ENCODE results near the gene ZNF442. TPM values are rescaled to one million over a fixed set of nuclear protein-coding genes. Genes with fewer than 3 reads are reported as not detected.
"Not testable (repeated sequence)": the region's sequence is repeated elsewhere in the genome, so short reads cannot be mapped to it uniquely, and the experiment has no call there.

ZNF442 gene
- total and polyA plus RNA-seq, 3 experiments from 2014 or later: 1.1 to 2.5 (median 2.2) TPM

GRCh38 chr19:12379732-12380443, 14.4 kb upstream of the ZNF442 start:
- Mint-ChIP-seq H3K27me3 (no peaks in the 10 kb centered on the region), H3K27ac (no peak overlapping the region), H3K9me3 (peaks cover 39 to 79% (median 68%) of the 10 kb centered on the region in 5 donors), H3K36me3 (peaks cover 12 to 67% (median 45%) of the 10 kb centered on the region in 3 donors), H3K4me3 (no peak overlapping the region), H3K4me1 (no peaks in the 10 kb centered on the region)
- Histone ChIP-seq H3K4me1 (ENCODE audit: insufficient read depth, low read length) (no peaks in the 10 kb centered on the region), H3K27me3 (ENCODE audit: insufficient read depth, low read length, poor library complexity, severe bottlenecking) (no peaks in the 10 kb centered on the region), H3K27ac (ENCODE audit: low read depth, low read length) (no peak overlapping the region), H3K9me3 (ENCODE audit: low read length) (peaks cover 23% of the 10 kb centered on the region), H3K36me3 (ENCODE audit: insufficient read depth, low read length) (peaks cover 5% of the 10 kb centered on the region), H3K4me3 (ENCODE audit: low read length) (no peak overlapping the region)
- DNase-seq: no peak
- ChIA-PET CTCF (no interaction called here), POLR2A (no interaction called here)

DNA sequence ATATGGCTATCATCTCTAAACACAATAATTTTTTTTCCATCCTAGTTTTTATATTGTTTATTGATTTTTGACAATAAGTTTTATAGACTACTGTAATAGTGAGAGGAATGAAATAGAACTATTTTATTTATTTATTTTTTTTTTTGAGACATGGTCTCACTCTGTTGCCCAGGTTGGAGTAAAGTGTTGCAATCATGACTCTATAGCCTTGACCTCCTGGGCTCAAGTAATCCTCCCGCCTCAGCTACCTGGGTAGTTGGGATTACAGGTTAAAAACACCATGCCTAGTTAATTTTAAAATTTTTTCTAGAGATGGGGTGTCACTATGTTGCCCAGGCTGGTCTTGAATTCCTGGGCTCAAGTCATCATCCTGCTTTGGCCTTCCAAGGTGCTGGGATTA, 8.5 kb upstream of the ZNF442 start:
- H3K27ac Mint-ChIP-seq: no peak overlapping the region
- H3K36me3 Mint-ChIP-seq: peaks cover 2 to 30% (median 4%) of the 10 kb centered on the region in 3 donors
- no peak overlapping the region for H3K4me3 Mint-ChIP-seq
- H3K4me1 Mint-ChIP-seq: no peaks in the 10 kb centered on the region
- H3K9me3 Mint-ChIP-seq: peaks cover 19 to 42% (median 32%) of the 10 kb centered on the region in 5 donors
- ChIA-PET CTCF (no interaction called here), POLR2A (interaction anchor here (0.6 kb wide), 1 partner anchor 11 kb away, joined by 6 read pairs; no protein-coding TSS in a partner anchor)
- peaks cover 5% of the 10 kb centered on the region for H3K9me3 ChIP-seq (ENCODE audit: low read length)
- no peaks in the 10 kb centered on the region for H3K27me3 ChIP-seq (ENCODE audit: insufficient read depth, low read length, poor library complexity, severe bottlenecking)
- H3K4me1 ChIP-seq (ENCODE audit: insufficient read depth, low read length): no peaks in the 10 kb centered on the region
- DNase-seq: no peak
- H3K27ac ChIP-seq (ENCODE audit: low read depth, low read length): no peak overlapping the region
- H3K36me3 ChIP-seq (ENCODE audit: insufficient read depth, low read length): no peaks in the 10 kb centered on the region
- H3K27me3 Mint-ChIP-seq: no peaks in the 10 kb centered on the region
- H3K4me3 ChIP-seq (ENCODE audit: low read length): no peak overlapping the region

DNA sequence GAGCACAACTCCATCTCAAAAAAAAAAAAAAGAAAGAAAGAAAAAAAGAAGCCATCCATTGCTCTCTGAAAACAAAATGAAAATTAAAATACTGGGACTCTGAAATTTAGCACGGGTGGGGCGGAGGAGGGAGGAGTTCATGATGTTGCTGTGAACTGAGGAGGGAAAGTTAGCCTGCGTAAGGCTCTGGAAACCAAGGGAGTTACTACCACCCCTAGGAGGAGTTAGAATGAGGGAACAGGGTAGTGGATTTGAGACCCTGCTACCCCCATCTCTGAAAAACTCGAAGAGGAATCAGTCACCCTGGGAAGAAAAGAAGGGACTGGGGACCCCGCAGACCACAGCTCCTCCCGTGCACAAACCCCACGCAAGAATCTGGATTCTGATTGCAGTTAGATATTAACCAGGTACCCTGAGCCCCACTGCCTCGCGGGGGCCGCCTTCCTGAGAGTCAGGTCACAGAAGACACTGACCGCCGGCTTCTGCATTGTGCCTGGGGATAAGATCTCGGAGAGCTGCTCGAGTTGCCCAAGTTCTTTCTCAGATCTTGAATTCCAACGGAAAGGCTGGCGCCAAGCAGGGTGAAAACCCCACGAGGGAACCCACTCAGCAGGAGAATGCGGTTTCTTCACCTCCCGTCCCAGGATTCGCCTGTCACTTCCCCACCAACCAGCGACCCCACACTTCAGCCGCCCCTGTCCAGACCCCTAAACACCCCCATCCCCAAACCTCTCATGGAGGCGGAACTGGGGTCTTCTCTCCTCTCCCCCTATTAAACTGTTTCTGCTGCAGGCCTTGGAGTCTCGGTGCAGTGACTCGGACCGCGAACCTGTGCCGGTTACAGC, 870 bp downstream of the ZNF442 start:
- H3K36me3 ChIP-seq (ENCODE audit: insufficient read depth, low read length): no peaks in the 10 kb centered on the region
- H3K9me3 ChIP-seq (ENCODE audit: low read length): no peaks in the 10 kb centered on the region
- peak overlapping the region; percentile 87 to 96 (median 94) for H3K4me3 Mint-ChIP-seq
- peak overlapping the region in 6 of 8 donors; percentile 50 to 88 (median 74) for H3K27ac Mint-ChIP-seq
- peak in 2 of 5 donors; percentile 0 to 7 for DNase-seq
- CTCF ChIA-PET: interaction anchor here (0.9 to 1.2 kb wide), 3 partner anchors 31 to 440 kb away, joined by 3 to 6 read pairs (median 3); partner anchors contain the start of genes ZNF136, ZNF563 and ZNF700
- H3K4me1 Mint-ChIP-seq: peaks cover 21 to 25% (median 22%) of the 10 kb centered on the region in 3 donors
- no peaks in the 10 kb centered on the region for H3K27me3 ChIP-seq (ENCODE audit: insufficient read depth, low read length, poor library complexity, severe bottlenecking)
- H3K4me3 ChIP-seq (ENCODE audit: low read length): peak overlapping the region; percentile 63
- H3K27me3 Mint-ChIP-seq: no peaks in the 10 kb centered on the region
- H3K36me3 Mint-ChIP-seq: peaks cover 0 to 8% (median 6%) of the 10 kb centered on the region in 3 donors
- peak overlapping the region; percentile 69 for H3K27ac ChIP-seq (ENCODE audit: low read depth, low read length)
- H3K9me3 Mint-ChIP-seq: peaks cover 0 to 6% (median 1%) of the 10 kb centered on the region in 5 donors
- peaks cover 11% of the 10 kb centered on the region for H3K4me1 ChIP-seq (ENCODE audit: insufficient read depth, low read length)
- POLR2A ChIA-PET: interaction anchor here (0.5 to 2.0 kb wide), 6 partner anchors 32 to 441 kb away, joined by 3 to 18 read pairs (median 3); partner anchors contain the start of gene ZNF563

DNA sequence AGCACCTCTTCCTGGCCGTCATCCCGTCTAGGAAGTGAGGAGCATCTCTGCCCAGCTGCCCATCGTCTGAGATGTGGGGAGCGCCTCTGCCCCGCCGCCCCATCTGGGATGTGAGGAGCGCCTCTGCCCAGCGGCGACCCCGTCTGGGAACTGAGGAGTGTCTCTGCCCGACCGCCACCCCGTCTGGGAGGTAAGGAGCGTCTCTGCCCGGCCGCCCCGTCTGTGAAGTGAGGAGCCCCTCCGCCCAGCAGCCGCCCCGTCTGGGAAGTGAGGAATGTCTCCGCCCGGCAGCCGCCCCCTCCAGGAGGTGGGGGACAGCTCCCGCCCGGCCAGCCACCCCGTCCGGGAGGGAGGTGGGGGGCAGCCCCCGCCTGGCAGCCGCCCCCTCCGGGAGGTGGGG, 3.2 kb downstream of the ZNF442 start:
- H3K27ac ChIP-seq (ENCODE audit: low read depth, low read length); H3K9me3 ChIP-seq (ENCODE audit: low read length); H3K27ac Mint-ChIP-seq; H3K4me3 ChIP-seq (ENCODE audit: low read length); H3K27me3 ChIP-seq (ENCODE audit: insufficient read depth, low read length, poor library complexity, severe bottlenecking); H3K36me3 ChIP-seq (ENCODE audit: insufficient read depth, low read length); POLR2A ChIA-PET; CTCF ChIA-PET; H3K27me3 Mint-ChIP-seq; DNase-seq: not testable (repeated sequence)
- peaks cover 21 to 25% (median 22%) of the 10 kb centered on the region in 3 donors for H3K4me1 Mint-ChIP-seq
- H3K9me3 Mint-ChIP-seq: peaks cover 0 to 21% (median 4%) of the 10 kb centered on the region in 5 donors
- H3K4me3 Mint-ChIP-seq: peak overlapping the region in 1 of 7 donors; percentile 6
- peaks cover 1 to 24% (median 6%) of the 10 kb centered on the region in 3 donors for H3K36me3 Mint-ChIP-seq
- H3K4me1 ChIP-seq (ENCODE audit: insufficient read depth, low read length): peaks cover 11% of the 10 kb centered on the region

DNA sequence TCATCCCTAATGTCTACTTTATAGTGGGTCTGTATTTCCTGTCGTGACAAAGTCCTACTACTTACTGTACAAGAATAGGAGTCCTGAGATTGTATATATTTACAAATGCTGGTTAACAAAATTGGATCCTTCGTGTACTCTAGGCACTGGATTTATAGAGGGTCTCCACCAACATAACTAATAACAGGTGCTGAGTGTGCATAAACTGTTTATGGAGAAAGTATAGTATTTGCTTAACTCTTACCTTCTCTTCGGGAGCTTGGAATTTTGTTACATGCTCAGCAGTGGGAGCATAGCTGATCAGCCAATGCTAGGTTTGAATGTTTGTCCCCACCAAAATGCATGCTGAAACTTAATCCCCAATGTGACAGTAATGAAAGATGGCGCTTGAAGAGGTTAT, 12.1 kb downstream of the ZNF442 start:
- Mint-ChIP-seq H3K27ac (no peak overlapping the region), H3K27me3 (no peaks in the 10 kb centered on the region), H3K9me3 (peaks cover 34 to 86% (median 62%) of the 10 kb centered on the region in 5 donors), H3K36me3 (peaks cover 16 to 74% (median 50%) of the 10 kb centered on the region in 3 donors), H3K4me3 (no peak overlapping the region), H3K4me1 (no peaks in the 10 kb centered on the region)
- H3K36me3 ChIP-seq (ENCODE audit: insufficient read depth, low read length): peaks cover 5% of the 10 kb centered on the region
- no peaks in the 10 kb centered on the region for H3K4me1 ChIP-seq (ENCODE audit: insufficient read depth, low read length)
- no peak overlapping the region for H3K4me3 ChIP-seq (ENCODE audit: low read length)
- no peak for DNase-seq
- no peaks in the 10 kb centered on the region for H3K27me3 ChIP-seq (ENCODE audit: insufficient read depth, low read length, poor library complexity, severe bottlenecking)
- POLR2A ChIA-PET: no interaction called here
- peaks cover 31% of the 10 kb centered on the region for H3K9me3 ChIP-seq (ENCODE audit: low read length)
- no peak overlapping the region for H3K27ac ChIP-seq (ENCODE audit: low read depth, low read length)
- CTCF ChIA-PET: no interaction called here

DNA sequence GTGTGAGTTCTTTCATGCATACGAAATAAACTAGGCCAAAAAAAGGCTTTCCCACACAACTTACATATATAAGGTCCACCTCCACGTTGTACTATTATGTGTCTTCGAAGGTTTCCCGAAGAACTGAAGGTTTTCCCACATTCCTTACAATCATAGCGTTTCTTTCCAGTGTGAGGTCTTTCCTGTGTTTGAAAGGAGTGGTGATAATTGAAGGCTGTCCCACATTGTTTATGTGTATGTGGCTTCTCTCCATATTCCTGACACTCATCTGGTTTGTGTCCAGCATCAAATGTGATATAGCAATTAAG, 14.6 kb downstream of the ZNF442 start:
- H3K27me3 ChIP-seq (ENCODE audit: insufficient read depth, low read length, poor library complexity, severe bottlenecking): no peaks in the 10 kb centered on the region
- no peak overlapping the region for H3K27ac ChIP-seq (ENCODE audit: low read depth, low read length)
- Mint-ChIP-seq H3K4me3 (no peak overlapping the region), H3K4me1 (no peaks in the 10 kb centered on the region), H3K9me3 (peaks cover 34 to 84% (median 72%) of the 10 kb centered on the region in 5 donors), H3K36me3 (peaks cover 14 to 76% (median 47%) of the 10 kb centered on the region in 3 donors), H3K27me3 (no peaks in the 10 kb centered on the region), H3K27ac (no peak overlapping the region)
- ChIA-PET POLR2A (no interaction called here), CTCF (no interaction called here)
- no peaks in the 10 kb centered on the region for H3K4me1 ChIP-seq (ENCODE audit: insufficient read depth, low read length)
- DNase-seq: no peak
- no peak overlapping the region for H3K4me3 ChIP-seq (ENCODE audit: low read length)
- peaks cover 32% of the 10 kb centered on the region for H3K9me3 ChIP-seq (ENCODE audit: low read length)
- H3K36me3 ChIP-seq (ENCODE audit: insufficient read depth, low read length): peaks cover 5% of the 10 kb centered on the region

DNA sequence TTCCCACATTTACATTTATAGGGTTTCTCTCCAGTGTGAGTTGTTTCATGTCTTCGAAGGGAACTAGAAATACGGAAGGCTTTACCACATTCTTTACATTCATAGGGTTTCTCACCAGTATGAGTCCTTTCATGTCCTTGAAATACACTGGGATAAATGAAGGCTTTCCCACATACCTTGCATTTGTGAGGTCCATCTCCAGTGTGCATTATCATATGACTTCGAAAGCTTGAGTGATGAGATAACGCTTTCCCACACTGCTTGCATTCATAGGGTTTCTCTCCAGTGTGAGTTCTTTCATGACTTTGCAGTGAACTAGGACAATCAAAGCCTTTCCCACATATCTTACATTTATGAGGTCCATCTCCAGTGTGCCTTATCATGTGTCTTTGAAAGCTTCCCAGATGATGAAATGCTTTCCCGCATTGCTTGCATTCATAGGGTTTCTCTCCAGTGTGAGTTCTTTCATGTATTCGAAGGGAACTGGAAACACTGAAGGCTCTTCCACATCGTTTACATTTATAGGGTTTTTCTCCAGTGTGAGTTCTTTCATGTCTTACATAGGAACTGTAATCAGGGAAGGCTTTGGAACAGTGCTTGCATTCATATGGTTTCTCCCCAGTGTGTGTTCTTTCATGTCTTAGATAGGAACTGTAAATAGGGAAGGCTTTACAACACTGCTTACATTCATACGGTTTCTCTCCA, 15.1 kb downstream of the ZNF442 start:
- H3K4me3 ChIP-seq (ENCODE audit: low read length): no peak overlapping the region
- H3K36me3 Mint-ChIP-seq: peaks cover 14 to 79% (median 47%) of the 10 kb centered on the region in 3 donors
- no peaks in the 10 kb centered on the region for H3K4me1 ChIP-seq (ENCODE audit: insufficient read depth, low read length)
- H3K27ac Mint-ChIP-seq: no peak overlapping the region
- peaks cover 34 to 86% (median 75%) of the 10 kb centered on the region in 5 donors for H3K9me3 Mint-ChIP-seq
- H3K27me3 ChIP-seq (ENCODE audit: insufficient read depth, low read length, poor library complexity, severe bottlenecking): no peaks in the 10 kb centered on the region
- peaks cover 5% of the 10 kb centered on the region for H3K36me3 ChIP-seq (ENCODE audit: insufficient read depth, low read length)
- ChIA-PET POLR2A (no interaction called here), CTCF (no interaction called here)
- no peaks in the 10 kb centered on the region for H3K4me1 Mint-ChIP-seq
- H3K27me3 Mint-ChIP-seq: no peaks in the 10 kb centered on the region
- H3K4me3 Mint-ChIP-seq: no peak overlapping the region
- no peak for DNase-seq
- H3K27ac ChIP-seq (ENCODE audit: low read depth, low read length): no peak overlapping the region
- peaks cover 32% of the 10 kb centered on the region for H3K9me3 ChIP-seq (ENCODE audit: low read length)

Data from CD8-positive, alpha-beta memory T cell (primary cell).